Hematopoietic multipotent progenitor cell treated with erythropoietin and hydrocortisone succinate and interleukin-3 and kit ligand, for 6 days (in vitro differentiated cells): ENCODE data around the gene TAF11L2.
"Not testable (repeated sequence)": the region's sequence is repeated elsewhere in the genome, so short reads cannot be mapped to it uniquely, and the experiment has no call there.

Experiments
- DNase-seq: peaks from one replicate; pipeline ENCODE4 v3.0.0-alpha.2; 2015

Gene TAF11L2

GRCh38 chr5:17497931-17498330 lies at the start of gene TAF11L2:
TAF11L2 (plus strand) TSS chr5:17498231.
- DNase-seq: not testable (repeated sequence)

- no peak for DNase-seq
Observed at GRCh38 chr5:17448877-17449276, 49.2 kb upstream of the TAF11L2 start.

- no peak for DNase-seq
Observed at GRCh38 chr5:17452936-17453335, 45.1 kb upstream of the TAF11L2 start.

- no peak for DNase-seq
Observed at GRCh38 chr5:17455942-17456341, 42.1 kb upstream of the TAF11L2 start.

- no peak for DNase-seq
Observed at GRCh38 chr5:17461793-17462192, 36.2 kb upstream of the TAF11L2 start.

- DNase-seq: no peak
Observed at GRCh38 chr5:17463653-17464052, 34.4 kb upstream of the TAF11L2 start.

- DNase-seq: no peak
Observed at GRCh38 chr5:17470064-17470463, 28.0 kb upstream of the TAF11L2 start.

GRCh38 chr5:17475064-17475463 lies 23.0 kb upstream of the TAF11L2 start:
- DNase-seq: not testable (repeated sequence)

- DNase-seq: no peak
Observed at GRCh38 chr5:17477043-17477442, 21.0 kb upstream of the TAF11L2 start.

- DNase-seq: no peak
Observed at GRCh38 chr5:17477573-17478265, 20.3 kb upstream of the TAF11L2 start.

- DNase-seq: no peak
Observed at GRCh38 chr5:17481378-17481777, 16.7 kb upstream of the TAF11L2 start.

GRCh38 chr5:17482790-17483189 lies 15.2 kb upstream of the TAF11L2 start:
- peak; percentile 2 for DNase-seq

- DNase-seq: not testable (repeated sequence)
Observed at GRCh38 chr5:17486464-17487173, 11.4 kb upstream of the TAF11L2 start.

- no peak for DNase-seq
Observed at GRCh38 chr5:17487174-17487512, 10.9 kb upstream of the TAF11L2 start.

GRCh38 chr5:17491257-17491656 lies 6.8 kb upstream of the TAF11L2 start:
- DNase-seq: not testable (repeated sequence)

- DNase-seq: no peak
Observed at GRCh38 chr5:17492770-17493169, 5.3 kb upstream of the TAF11L2 start.

GRCh38 chr5:17497446-17497845 lies 585 bp upstream of the TAF11L2 start:
- no peak for DNase-seq

- no peak for DNase-seq
Observed at GRCh38 chr5:17511775-17512325, 13.8 kb downstream of the TAF11L2 start.

GRCh38 chr5:17517526-17517925 lies 19.5 kb downstream of the TAF11L2 start:
- DNase-seq: not testable (repeated sequence)

GRCh38 chr5:17518067-17518466 lies 20.0 kb downstream of the TAF11L2 start, which contains the start of gene TAF11L3:
TAF11L3 (plus strand) TSS chr5:17518367.
- not testable (repeated sequence) for DNase-seq

- DNase-seq: not testable (repeated sequence)
Observed at GRCh38 chr5:17519508-17519907, 21.5 kb downstream of the TAF11L2 start.

GRCh38 chr5:17521501-17521900 lies 23.5 kb downstream of the TAF11L2 start, which contains the start of gene TAF11L4:
TAF11L4 (plus strand) TSS chr5:17521801.
- DNase-seq: not testable (repeated sequence)

- not testable (repeated sequence) for DNase-seq
Observed at GRCh38 chr5:17524935-17525334, 26.9 kb downstream of the TAF11L2 start, which contains the start of gene TAF11L5. TAF11L5 (plus strand) TSS chr5:17525235.

GRCh38 chr5:17526504-17526903 lies 28.5 kb downstream of the TAF11L2 start:
- DNase-seq: not testable (repeated sequence)
